Heart left ventricle (tissue), 16 donors: ENCODE results near the gene GPX2. TPM values are rescaled to one million over a fixed set of nuclear protein-coding genes. Genes with fewer than 3 reads are reported as not detected.

Experiments used
- ATAC-seq, 4 donors: fragments of 200-7000 bp; cut with Tn5 transposase; one replicate each; pipeline ENCODE4 v1.9.1; 2020 to 2022; ENCODE audit warnings: moderate library complexity in 4 of 4, mild to moderate bottlenecking in 3 of 4, moderate number of reproducible peaks in 1 of 4
- DNase-seq, 5 donors: peaks; one replicate each; pipeline ENCODE4 v3.0.0-alpha.2; 2020
- H3K27ac ChIP-seq, 12 donors: fragments of 200-600 bp; sonication (generic) in 4 of 12; one replicate each; pipeline versions ENCODE4 v1.5.0 to v1.8.0; 2016 to 2022; ENCODE audit warnings: mild to moderate bottlenecking in 2 of 12
- H3K27me3 ChIP-seq, 9 donors: fragments of 200-600 bp; sonication (generic) in 2 of 9; one replicate each; pipeline versions ENCODE4 v1.5.1 to v1.8.0; 2016 to 2022; ENCODE audit warnings: mild to moderate bottlenecking in 3 of 9
- H3K36me3 ChIP-seq, 9 donors: fragments of 200-600 bp; sonication (generic) in 2 of 9; one replicate each; pipeline versions ENCODE4 v1.5.0 to v1.8.0; 2018 to 2022; ENCODE audit warnings: mild to moderate bottlenecking in 2 of 9
- H3K4me1 ChIP-seq, 12 donors: fragments of 200-600 bp; sonication (generic) in 4 of 12; one replicate each; pipeline versions ENCODE4 v1.5.0 to v1.8.0; 2016 to 2022; ENCODE audit warnings: mild to moderate bottlenecking in 3 of 12
- H3K4me3 ChIP-seq, 12 donors: fragments of 200-600 bp; sonication (generic) in 4 of 12; one replicate each; pipeline versions ENCODE4 v1.5.0 to v1.8.0; 2017 to 2022; ENCODE audit warnings: mild to moderate bottlenecking in 9 of 12, moderate library complexity in 4 of 12
- H3K9me3 ChIP-seq, 12 donors: fragments of 200-600 bp; sonication (generic) in 4 of 12; one replicate each; pipeline versions ENCODE4 v1.5.0 to v1.8.0; 2016 to 2022; ENCODE audit warnings: mild to moderate bottlenecking in 1 of 12
- CTCF ChIP-seq, 12 donors: fragments of 200-600 bp; sonication (generic) in 4 of 12; IDR thresholded peaks; one replicate each; pipeline versions ENCODE4 v1.5.0 to v1.8.0; 2018 to 2022; ENCODE audit warnings: antibody characterized with exemption in 12 of 12, mild to moderate bottlenecking in 5 of 12
- POLR2A ChIP-seq, 2 donors: fragments of 450-650 bp; IDR thresholded peaks; one replicate each; pipeline ENCODE4 v1.6.1; 2017; ENCODE audit warnings: antibody characterized with exemption in 2 of 2, mild to moderate bottlenecking in 2 of 2, moderate library complexity in 2 of 2
- WGBS, 4 donors: extraction: QIAGEN DNeasy Blood & Tissue Kit in 2 of 4; methylation state at CpG; one replicate each; pipeline versions ENCODE4 v1.1.5 to v1.1.7; 2013 to 2018; 5-methylcytosine and 5-hydroxymethylcytosine counted together
- intact Hi-C, 10 donors: fragments of 100-400 bp; cut with DNase I; formaldehyde crosslinking; loops; one replicate each; pipeline versions ENCODE4 v1.11.1 to v1.14.2; 2022
- polyA plus RNA-seq, 2 donors: library from polyadenylated mRNA; stranded (reverse); fragments of 200-250 nt; gene quantifications; one replicate each; pipeline ENCODE4 v1.2.3, GENCODE V29; 2013
- total RNA-seq, 9 donors: library from RNA; depleted of rRNA in 2 of 9; stranded (reverse); fragments of >200 nt in 2 of 9; fragmentation: NEBNext Ultra II Directional in 3 of 9; extraction: Animal tissue kit (Norgen Biotek cat#: 25700) in 3 of 9; gene quantifications; one replicate each; pipeline versions ENCODE4 v1.1.0 to v1.2.4, GENCODE V29; 2016 to 2023
- donor health status: ischemic (EF 13 %, LVEDD 7.1; RV severe dilation, severe dysfunction).
- donor health status: healthy with polysubstance abuse.
- donor health status: DM: no; HTN: yes; CAD: no.
- donor health status: DM: no; HTN: no; CAD: no.
- donor health status: ischemic (EF 25% LVEDD 6.9; RV normal size, moderate dysfunction).
- donor health status: ischemic (EF 25% LVEDD 5.7; RV mildly dilated, moderate dysfunction).
- donor health status: healthy.
- donor health status: DM: yes; HTN: yes; CAD: no.
- donor health status: ischemic (EF 35%, LVEDD 5.7; RV mildly dilated, moderate dysfunction).
- donor health status: nonischemic (EF 11% LVEDD 7.7; RV severe dilation, severe dysfunction).
- donor health status: DM: yes; HTN: yes; CAD: no.
- donor health status: PGD.
- donor health status: ischemic (EF 29% LVEDD 5.4; RV normal size, mild dysfunction).
- donor health status: nonischemic (EF 23%, LVEDD 6.1; RV moderate dilation, normal function).

GPX2 gene
- total and polyA plus RNA-seq, 11 donors: 0.26 TPM; not detected in 10

GRCh38 chr14:64945431-64946178 lies 3.1 kb upstream of the GPX2 start:
- 91 to 93% (median 93%) methylated on average over 12 of the region's 12 CpGs for WGBS, 4 donors

DNA sequence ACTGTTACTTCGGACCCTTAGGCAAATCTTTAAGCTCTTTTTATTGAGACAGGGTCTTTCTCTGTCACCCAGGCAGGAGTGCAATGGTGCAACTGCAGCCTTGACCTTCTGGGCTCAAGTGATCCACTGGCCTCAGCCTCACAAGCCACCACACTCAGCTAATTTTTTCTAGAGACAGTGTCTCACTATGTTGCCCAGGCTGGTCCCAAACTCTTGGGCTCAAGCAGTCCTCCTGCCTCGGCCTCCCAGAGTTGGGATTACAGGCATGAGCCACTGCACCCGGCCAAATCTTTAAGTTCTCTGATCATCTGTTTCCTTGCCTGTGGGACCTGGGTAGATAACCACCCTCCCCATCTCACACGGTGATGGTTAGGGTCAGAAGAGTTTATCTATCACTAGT lies 2.3 kb upstream of the GPX2 start:
- Histone ChIP-seq H3K9me3 (no peaks in the 10 kb centered on the region), H3K4me1 (peaks cover 0 to 20% (median 7%) of the 10 kb centered on the region in 12 donors), H3K4me3 (no peak overlapping the region), H3K36me3 (peaks cover 0 to 51% (median 9%) of the 10 kb centered on the region in 9 donors), H3K27ac (no peak overlapping the region), H3K27me3 (no peaks in the 10 kb centered on the region)
- TF ChIP-seq POLR2A (IDR thresholded peaks at IDR 0.05): no peak
- TF ChIP-seq CTCF (IDR thresholded peaks at IDR 0.05): no peak
- WGBS, 4 donors: 86 to 96% (median 93%) methylated on average over 4 of the region's 4 CpGs
- DNase-seq (no peak), ATAC-seq (no peak)
- intact Hi-C loops: no loop called here

More at GRCh38 chr14:64945431-64946178, 3.1 kb upstream of the GPX2 start:
- no peak for ATAC-seq
- TF ChIP-seq POLR2A (IDR thresholded peaks at IDR 0.05) (no peak), CTCF (IDR thresholded peaks at IDR 0.05) (no peak)
- H3K27ac ChIP-seq: no peak overlapping the region
- no peak for DNase-seq
- H3K9me3 ChIP-seq: no peaks in the 10 kb centered on the region
- intact Hi-C loops: no loop called here
- no peak overlapping the region for H3K4me3 ChIP-seq
- peaks cover 0 to 44% (median 9%) of the 10 kb centered on the region in 9 donors for H3K36me3 ChIP-seq
- no peaks in the 10 kb centered on the region for H3K27me3 ChIP-seq
- peaks cover 0 to 27% (median 8%) of the 10 kb centered on the region in 12 donors for H3K4me1 ChIP-seq

- 83 to 91% (median 86%) methylated on average over 2 of the region's 2 CpGs for WGBS, 4 donors
- Histone ChIP-seq H3K9me3 (no peaks in the 10 kb centered on the region), H3K36me3 (peaks cover 0 to 57% (median 9%) of the 10 kb centered on the region in 9 donors), H3K27me3 (no peaks in the 10 kb centered on the region), H3K4me3 (no peak overlapping the region), H3K27ac (no peak overlapping the region), H3K4me1 (peaks cover 0 to 13% (median 7%) of the 10 kb centered on the region in 12 donors)
- TF ChIP-seq POLR2A (IDR thresholded peaks at IDR 0.05) (no peak), CTCF (IDR thresholded peaks at IDR 0.05) (no peak)
- DNase-seq (no peak), ATAC-seq (peak in 1 of 4 donors; percentile 23)
- intact Hi-C loops: no loop called here
Measured at GRCh38 chr14:64944041-64944440, 1.5 kb upstream of the GPX2 start.

DNA sequence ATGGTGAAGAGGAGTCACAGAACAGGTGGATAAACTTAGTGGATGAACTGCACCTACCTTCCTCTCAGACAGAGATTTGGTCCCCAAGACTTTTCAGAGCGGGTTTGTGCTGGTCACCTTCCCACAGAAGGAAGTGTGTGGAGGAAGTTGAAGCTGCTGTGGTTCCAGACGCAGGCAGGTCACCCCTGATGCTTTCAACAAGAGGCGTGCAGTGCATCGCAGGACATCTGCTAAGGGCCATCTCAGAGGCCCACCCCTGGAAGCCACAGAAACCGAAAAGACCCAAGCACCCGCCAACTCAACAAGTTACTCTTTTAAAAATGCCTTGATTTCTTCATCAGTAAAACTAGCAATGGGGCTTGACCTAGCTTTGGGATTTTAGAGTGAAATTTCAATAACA lies 1.0 kb upstream of the GPX2 start:
- no peak for TF ChIP-seq POLR2A (IDR thresholded peaks at IDR 0.05)
- no peak overlapping the region for H3K4me3 ChIP-seq
- H3K27ac ChIP-seq: no peak overlapping the region
- H3K4me1 ChIP-seq: peaks cover 0 to 8% (median 5%) of the 10 kb centered on the region in 12 donors
- whole genome bisulfite sequencing, 4 donors: 74 to 95% (median 82%) methylated on average over 6 of the region's 6 CpGs
- no peaks in the 10 kb centered on the region for H3K27me3 ChIP-seq
- no peak for ATAC-seq
- intact Hi-C loops: no loop called here
- H3K36me3 ChIP-seq: peaks cover 0 to 57% (median 9%) of the 10 kb centered on the region in 9 donors
- no peaks in the 10 kb centered on the region for H3K9me3 ChIP-seq
- DNase-seq: no peak
